Small intestine (tissue), 7 donors: ENCODE data around the gene RAB11FIP3. TPM values are rescaled to one million over a fixed set of nuclear protein-coding genes. Genes with fewer than 3 reads are reported as not detected.
"Not testable (repeated sequence)": the region's sequence is repeated elsewhere in the genome, so short reads cannot be mapped to it uniquely, and the experiment has no call there.

Experiments
- DNase-seq, 2 donors: peaks; one replicate each; pipeline versions ENCODE4 v3.0.0 to v3.0.0-alpha.2; 2013
- FAIRE-seq: peaks from 2 replicates; lab custom pipeline; 2012; peaks lifted over from hg19 to GRCh38; lab: Jason Lieb, UNC
- H3K27ac ChIP-seq, 3 donors: one replicate each; pipeline ENCODE4 v1.5.1; 2013; ENCODE audit warnings: low read length in 2 of 3, mild to moderate bottlenecking in 2 of 3, control low read depth in 1 of 3, inconsistent platforms in 1 of 3, low read depth in 1 of 3, moderate library complexity in 1 of 3
- H3K27me3 ChIP-seq, 3 donors: one replicate each; pipeline ENCODE4 v1.6.1; 2013; ENCODE audit warnings: low read length in 3 of 3, inconsistent platforms in 1 of 3; ENCODE audit not compliant: control insufficient read depth in 3 of 3, insufficient read depth in 3 of 3
- H3K36me3 ChIP-seq, 3 donors: one replicate each; pipeline ENCODE4 v1.6.1; 2013; ENCODE audit warnings: low read length in 3 of 3, inconsistent platforms in 1 of 3, low read depth in 1 of 3, mild to moderate bottlenecking in 1 of 3, moderate library complexity in 1 of 3; ENCODE audit not compliant: control insufficient read depth in 3 of 3, insufficient read depth in 2 of 3
- H3K4me1 ChIP-seq, 3 donors: one replicate each; pipeline ENCODE4 v1.6.1; 2013; ENCODE audit warnings: low read length in 2 of 3, inconsistent platforms in 1 of 3, low read depth in 1 of 3, mild to moderate bottlenecking in 1 of 3, moderate library complexity in 1 of 3; ENCODE audit not compliant: control insufficient read depth in 3 of 3, insufficient read depth in 2 of 3
- H3K4me3 ChIP-seq, 3 donors: one replicate each; pipeline ENCODE4 v1.5.1; 2013; ENCODE audit warnings: low read length in 3 of 3, control low read depth in 1 of 3, inconsistent platforms in 1 of 3, low read depth in 1 of 3, mild to moderate bottlenecking in 1 of 3, moderate library complexity in 1 of 3
- H3K9me3 ChIP-seq, 2 donors: one replicate each; pipeline ENCODE4 v1.6.1; 2013; ENCODE audit warnings: low read depth in 1 of 2, low read length in 1 of 2; ENCODE audit not compliant: control insufficient read depth in 2 of 2, insufficient read depth in 1 of 2
- WGBS, 3 donors: extraction: QIAGEN DNeasy Blood & Tissue Kit; methylation state at CpG; one replicate each; pipeline ENCODE4 v1.1.7; 2013; 5-methylcytosine and 5-hydroxymethylcytosine counted together
- polyA plus RNA-seq, 4 donors: library from polyadenylated mRNA; stranded (reverse) in 3 of 4; unstranded in 1 of 4; fragments of 200-250 nt in 3 of 4; fragments of 120-200 nt in 1 of 4; gene quantifications; one replicate each; pipeline versions ENCODE4 v1.2.1 to v1.2.3, GENCODE V29; 2013
- donor health status: healthy with polysubstance abuse.
- donor health status: control.
- donor health status: control.
- donor health status: Bipolar disorder and iron deficiency.
- donor health status: healthy.

Gene RAB11FIP3
- polyA plus RNA-seq, 4 donors = 25.4 to 111 (median 37.2) TPM

DNA sequence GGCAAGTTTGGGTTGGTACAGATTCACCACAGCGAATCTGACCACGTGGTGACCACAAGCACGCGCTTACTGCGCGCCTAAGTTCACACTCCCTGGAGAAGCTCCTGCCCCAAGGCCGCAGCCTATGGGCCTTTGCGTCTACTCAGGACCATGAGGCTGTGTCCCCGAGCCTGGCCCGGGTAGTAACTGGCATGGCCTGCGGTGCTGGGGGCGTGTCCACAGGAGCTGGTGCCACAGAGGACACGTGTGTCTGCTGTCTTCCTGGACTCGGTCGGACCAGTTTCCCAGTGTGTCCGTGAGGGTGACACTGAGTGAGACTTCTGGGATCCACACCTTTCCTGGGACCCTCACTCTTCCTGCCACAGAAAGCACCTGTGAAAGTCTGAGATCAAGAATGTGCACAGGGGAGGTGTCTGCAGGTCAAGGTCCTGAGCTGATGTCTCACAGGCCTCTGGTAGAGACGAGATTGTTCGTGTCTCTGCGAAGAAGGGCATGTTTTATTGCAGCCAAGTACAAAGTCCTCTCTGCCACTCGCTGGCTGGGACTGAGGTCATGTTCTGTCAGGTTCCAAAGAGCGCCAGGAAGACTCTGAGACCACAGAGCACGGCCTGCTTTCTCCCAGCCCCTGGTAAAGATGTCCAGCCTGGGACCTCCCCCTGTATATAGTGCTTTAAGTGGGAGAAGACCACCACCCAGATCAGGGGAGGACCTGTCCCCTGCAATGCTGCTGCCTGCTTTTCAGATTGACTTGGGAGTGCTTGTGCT is 76.9 kb downstream of the RAB11FIP3 start:
- no peak for FAIRE-seq
- peaks cover 0 to 72% (median 6%) of the 10 kb centered on the region in 3 donors for H3K36me3 ChIP-seq
- H3K4me3 ChIP-seq = peak overlapping the region in 2 of 3 donors; percentile 65 to 76
- WGBS, 3 donors = 27 to 71% (median 44%) methylated on average over 22 of the region's 22 CpGs
- no peaks in the 10 kb centered on the region for H3K27me3 ChIP-seq
- H3K9me3 ChIP-seq = no peaks in the 10 kb centered on the region
- peak; percentile 95 to 98 for DNase-seq
- peaks cover 0 to 36% (median 0%) of the 10 kb centered on the region in 3 donors for H3K4me1 ChIP-seq
- H3K27ac ChIP-seq = peak overlapping the region; percentile 82 to 94 (median 94)

- Histone ChIP-seq H3K27me3 (no peaks in the 10 kb centered on the region), H3K4me1 (peaks cover 0 to 41% (median 0%) of the 10 kb centered on the region in 3 donors), H3K36me3 (peaks cover 0 to 74% (median 6%) of the 10 kb centered on the region in 3 donors), H3K9me3 (no peaks in the 10 kb centered on the region), H3K4me3 (peak overlapping the region in 2 of 3 donors; percentile 65 to 76), H3K27ac (peak overlapping the region; percentile 82 to 94 (median 94))
- 66 to 87% (median 75%) methylated on average over 22 to 23 of the region's 23 CpGs for WGBS, 3 donors
- no peak for FAIRE-seq
- DNase-seq = no peak
These were observed 78.0 kb downstream of the RAB11FIP3 start for GRCh38 chr16:503150-504071.

DNA sequence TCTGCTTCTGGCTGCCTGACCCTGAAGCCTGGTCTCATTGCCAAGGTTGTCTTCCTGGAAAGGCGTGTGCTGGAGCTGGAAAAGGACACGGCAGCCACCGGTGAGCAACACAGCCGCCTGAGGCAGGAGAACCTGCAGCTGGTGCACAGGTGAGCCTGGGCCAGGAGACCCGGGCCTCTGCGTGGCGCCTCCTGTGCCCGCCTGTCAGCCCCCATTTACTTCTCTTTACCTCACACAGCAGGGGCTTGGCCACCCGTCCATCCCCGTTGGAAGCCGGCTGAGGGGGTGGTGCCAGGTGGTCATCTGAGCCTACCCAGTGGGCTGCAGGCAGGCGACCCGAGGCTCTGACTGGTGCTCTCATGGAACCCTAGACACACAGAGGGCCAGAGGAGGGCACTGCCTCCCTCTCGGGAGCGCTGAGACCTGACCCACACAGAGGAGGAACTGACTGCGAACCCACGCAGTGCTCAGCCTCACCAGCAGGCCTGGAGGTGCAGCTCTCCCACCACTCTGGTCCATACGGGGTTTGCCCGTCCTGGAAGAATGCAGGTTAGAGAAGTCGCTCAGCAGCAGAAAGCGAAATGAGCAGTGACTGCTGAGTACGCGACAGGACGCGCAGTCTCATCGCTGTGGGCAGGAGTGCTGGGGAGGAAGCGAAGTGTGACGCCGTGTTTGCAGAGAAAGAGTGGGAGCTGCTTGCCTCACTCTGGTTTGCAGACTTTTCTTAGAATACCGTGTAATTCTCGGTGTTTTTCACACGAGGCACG is 80.2 kb downstream of the RAB11FIP3 start:
- 90 to 94% (median 93%) methylated on average over 33 of the region's 33 CpGs for WGBS, 3 donors
- H3K9me3 ChIP-seq = peaks cover 0 to 9% of the 10 kb centered on the region in 2 donors
- no peak overlapping the region for H3K27ac ChIP-seq
- peaks cover 0 to 49% (median 0%) of the 10 kb centered on the region in 3 donors for H3K4me1 ChIP-seq
- no peaks in the 10 kb centered on the region for H3K27me3 ChIP-seq
- no peak for FAIRE-seq
- no peak for DNase-seq
- peaks cover 2 to 75% (median 6%) of the 10 kb centered on the region in 3 donors for H3K36me3 ChIP-seq
- no peak overlapping the region for H3K4me3 ChIP-seq

DNA sequence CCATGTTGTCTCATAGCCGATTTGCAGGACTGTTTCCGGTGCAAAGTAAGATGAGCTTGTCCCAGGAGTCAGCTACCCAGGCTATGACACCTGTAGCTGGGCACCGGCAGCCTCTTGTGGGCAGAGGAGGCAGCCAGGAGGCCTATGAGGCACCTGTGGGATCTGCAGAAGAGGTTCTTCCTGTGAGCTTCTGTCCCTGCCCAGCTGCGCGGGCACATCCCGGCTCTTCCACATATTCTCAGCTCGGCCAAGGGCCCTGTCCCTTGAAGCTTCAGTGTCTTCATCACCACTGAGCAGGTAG is 80.7 kb downstream of the RAB11FIP3 start:
- no peak overlapping the region for H3K4me3 ChIP-seq
- no peak overlapping the region for H3K27ac ChIP-seq
- no peak for FAIRE-seq
- H3K36me3 ChIP-seq = peaks cover 2 to 77% (median 6%) of the 10 kb centered on the region in 3 donors
- peaks cover 0 to 9% of the 10 kb centered on the region in 2 donors for H3K9me3 ChIP-seq
- DNase-seq = no peak
- no peaks in the 10 kb centered on the region for H3K27me3 ChIP-seq
- 91 to 96% (median 96%) methylated on average over 7 of the region's 7 CpGs for WGBS, 3 donors
- peaks cover 0 to 44% (median 0%) of the 10 kb centered on the region in 3 donors for H3K4me1 ChIP-seq

DNA sequence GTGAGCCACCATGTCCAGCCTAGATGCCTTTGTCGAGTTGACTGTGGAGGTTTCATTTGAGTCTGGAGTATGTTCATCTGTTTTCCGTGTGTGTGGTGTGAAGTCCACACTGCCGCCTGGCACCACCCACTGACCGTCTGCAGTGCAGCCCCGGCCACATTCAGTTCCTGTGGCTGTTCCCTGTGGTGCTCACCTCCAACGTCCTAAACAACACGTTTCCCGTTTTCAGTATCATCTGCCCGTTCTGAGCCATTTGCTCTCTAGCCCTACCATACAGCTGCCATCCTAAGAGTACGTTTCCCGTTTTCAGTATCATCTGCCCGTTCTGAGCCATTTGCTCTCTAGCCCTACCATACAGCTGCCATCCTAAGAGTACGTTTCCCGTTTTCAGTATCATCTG is 82.1 kb downstream of the RAB11FIP3 start:
- FAIRE-seq, H3K27ac ChIP-seq, DNase-seq, H3K9me3 ChIP-seq, H3K27me3 ChIP-seq, H3K4me3 ChIP-seq: not testable (repeated sequence)
- 85 to 88% (median 87%) methylated on average over 14 of the region's 14 CpGs for WGBS, 3 donors
- peaks cover 0 to 31% (median 0%) of the 10 kb centered on the region in 3 donors for H3K4me1 ChIP-seq
- H3K36me3 ChIP-seq = peaks cover 2 to 82% (median 6%) of the 10 kb centered on the region in 3 donors

DNA sequence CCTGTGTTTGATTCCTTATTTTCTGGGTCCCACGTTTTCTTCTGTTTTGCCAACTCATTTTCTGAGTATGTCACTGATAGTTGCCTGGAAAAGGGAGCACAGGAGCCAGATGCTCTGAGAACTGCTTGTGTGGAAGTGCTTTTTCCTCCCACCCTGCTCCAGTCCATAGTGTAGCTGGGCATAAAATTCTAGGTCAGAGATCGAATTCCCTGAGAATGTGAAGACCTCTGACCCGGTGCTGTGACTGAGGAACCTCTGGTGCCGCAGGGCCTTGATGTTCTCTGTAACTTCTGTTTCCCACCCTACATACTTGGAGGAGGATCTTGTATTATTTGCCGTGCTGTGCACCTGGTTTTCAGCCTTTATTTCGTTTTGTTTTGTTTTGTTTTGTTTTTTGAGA is 82.5 kb downstream of the RAB11FIP3 start:
- H3K4me1 ChIP-seq = peaks cover 0 to 28% (median 0%) of the 10 kb centered on the region in 3 donors
- peaks cover 2 to 81% (median 6%) of the 10 kb centered on the region in 3 donors for H3K36me3 ChIP-seq
- DNase-seq = no peak
- 84 to 86% (median 85%) methylated on average over 6 of the region's 6 CpGs for WGBS, 3 donors
- peaks cover 0 to 9% of the 10 kb centered on the region in 2 donors for H3K9me3 ChIP-seq
- H3K27ac ChIP-seq = no peak overlapping the region
- no peak overlapping the region for H3K4me3 ChIP-seq
- H3K27me3 ChIP-seq = no peaks in the 10 kb centered on the region
- FAIRE-seq = no peak

DNA sequence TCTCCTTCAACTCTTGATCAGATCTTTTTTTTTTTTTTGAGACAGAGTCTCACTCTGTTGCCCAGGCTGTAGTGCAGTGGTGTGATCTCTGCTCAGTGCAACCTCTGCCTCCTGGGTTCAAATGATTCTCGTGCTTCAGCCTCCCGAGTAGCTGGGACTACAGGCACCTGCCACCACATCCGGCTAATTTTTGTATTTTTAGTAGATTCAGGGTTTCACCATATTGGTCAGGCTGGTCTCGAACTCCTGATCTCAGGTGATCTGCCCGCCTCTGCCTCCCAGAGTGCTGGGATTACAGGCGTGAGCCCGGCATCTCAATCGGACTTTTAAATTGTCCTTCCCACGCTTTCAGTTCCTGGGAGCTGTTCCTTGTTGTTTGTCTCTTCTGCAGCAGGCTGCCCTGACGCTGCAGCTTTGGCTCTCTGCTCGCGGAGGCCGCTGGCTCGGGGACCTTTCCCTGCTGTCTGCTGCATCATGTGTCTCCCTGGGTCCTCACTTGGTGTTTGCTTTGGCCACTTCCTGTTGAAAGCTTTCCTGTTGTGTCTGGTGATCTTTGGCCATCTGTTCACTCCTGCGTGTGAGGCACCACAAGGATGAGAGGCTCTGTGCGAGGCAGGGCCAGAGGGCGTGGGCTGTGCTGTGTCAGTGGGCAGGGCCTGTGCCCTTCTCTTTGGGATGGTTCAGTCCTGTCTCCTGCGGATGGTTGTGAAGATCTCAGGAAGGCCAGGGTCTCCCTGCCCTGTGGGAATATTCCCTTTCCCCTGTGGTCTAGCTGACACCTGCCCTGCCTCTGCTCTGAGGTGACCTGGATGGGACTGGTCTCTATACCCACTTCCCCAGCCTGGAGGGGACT is 83.7 kb downstream of the RAB11FIP3 start:
- WGBS, 3 donors = 73 to 78% (median 78%) methylated on average over 18 of the region's 18 CpGs
- H3K27me3 ChIP-seq = no peaks in the 10 kb centered on the region
- peaks cover 0 to 9% of the 10 kb centered on the region in 2 donors for H3K9me3 ChIP-seq
- DNase-seq = peak; percentile 62 to 80
- H3K27ac ChIP-seq = peak overlapping the region in 2 of 3 donors; percentile 8 to 65
- peaks cover 2 to 83% (median 6%) of the 10 kb centered on the region in 3 donors for H3K36me3 ChIP-seq
- no peak overlapping the region for H3K4me3 ChIP-seq
- no peak for FAIRE-seq
- H3K4me1 ChIP-seq = peaks cover 0 to 21% (median 0%) of the 10 kb centered on the region in 3 donors
